Spleen (tissue), 11 donors: ENCODE data around the gene SRPX. TPM values are rescaled to one million over a fixed set of nuclear protein-coding genes. Genes with fewer than 3 reads are reported as not detected.
A peak's percentile ranks its signal among the peaks of the same experiment; 100 is the strongest.

Experiments used
- DNase-seq: peaks from one replicate; pipeline ENCODE4 v3.0.0-alpha.2; 2020
- H3K27ac ChIP-seq, 8 donors: fragments of 200-600 bp; sonication (generic) in 7 of 8; 1 replicate in 4 of 8; 2 replicates in 4 of 8; pipeline versions ENCODE4 v1.5.0 to v1.8.0; 2016 to 2021; ENCODE audit warnings: inconsistent platforms in 4 of 8, mild to moderate bottlenecking in 4 of 8, moderate library complexity in 1 of 8
- H3K27me3 ChIP-seq, 7 donors: fragments of 200-600 bp; sonication (generic) in 6 of 7; replicated peaks in 1 of 7; 1 replicate in 4 of 7; 2 replicates in 3 of 7; pipeline versions ENCODE4 v1.5.0 to v1.8.0; 2016 to 2021; ENCODE audit warnings: inconsistent platforms in 3 of 7, mild to moderate bottlenecking in 1 of 7
- H3K36me3 ChIP-seq, 6 donors: fragments of 200-600 bp; sonication (generic) in 5 of 6; 1 replicate in 4 of 6; 2 replicates in 2 of 6; pipeline versions ENCODE4 v1.5.0 to v1.8.0; 2016 to 2021; ENCODE audit warnings: inconsistent platforms in 2 of 6
- H3K4me1 ChIP-seq, 6 donors: fragments of 200-600 bp; sonication (generic) in 5 of 6; 1 replicate in 3 of 6; 2 replicates in 3 of 6; pipeline versions ENCODE4 v1.5.0 to v1.8.0; 2016 to 2021; ENCODE audit warnings: inconsistent platforms in 3 of 6
- H3K4me3 ChIP-seq, 8 donors: fragments of 200-600 bp; sonication (generic) in 7 of 8; 1 replicate in 4 of 8; 2 replicates in 4 of 8; pipeline versions ENCODE4 v1.5.0 to v1.8.0; 2016 to 2021; ENCODE audit warnings: inconsistent platforms in 4 of 8, mild to moderate bottlenecking in 4 of 8, moderate library complexity in 2 of 8
- H3K9me3 ChIP-seq, 8 donors: fragments of 200-600 bp; sonication (generic) in 7 of 8; 1 replicate in 4 of 8; 2 replicates in 4 of 8; pipeline versions ENCODE4 v1.5.0 to v1.8.0; 2016 to 2021; ENCODE audit warnings: inconsistent platforms in 4 of 8
- POLR2A ChIP-seq, 3 donors: fragments of 450-650 bp; IDR thresholded peaks; one replicate each; pipeline ENCODE4 v1.5.1; 2017; ENCODE audit warnings: antibody characterized with exemption in 3 of 3, mild to moderate bottlenecking in 1 of 3
- POLR2AphosphoS5 ChIP-seq, 3 donors: sonication (generic); formaldehyde crosslinking; IDR thresholded peaks; one replicate each; pipeline ENCODE4 v1.5.1; 2017; ENCODE audit warnings: antibody characterized with exemption in 3 of 3
- WGBS, 5 donors: extraction: QIAGEN DNeasy Blood & Tissue Kit in 3 of 5; methylation state at CpG; one replicate each; pipeline versions ENCODE4 v1.1.5 to v1.1.7; 2013 to 2018; 5-methylcytosine and 5-hydroxymethylcytosine counted together
- intact Hi-C: fragments of 100-400 bp; cut with DNase I; formaldehyde crosslinking; loops from one replicate; pipeline ENCODE4 v1.15.0; 2023; ENCODE audit warnings: low total_unique reads
- polyA plus RNA-seq, 3 donors: library from polyadenylated mRNA; stranded (reverse); fragments of 200-250 nt; gene quantifications; one replicate each; pipeline ENCODE4 v1.2.1, GENCODE V29; 2013
- total RNA-seq, 7 donors: library from RNA; depleted of rRNA in 3 of 7; stranded (reverse); fragments of >200 nt in 3 of 7; fragmentation: NEBNext Ultra II Directional in 4 of 7; extraction: Animal tissue kit (Norgen Biotek cat#: 25700) in 4 of 7; gene quantifications; one replicate each; pipeline versions ENCODE4 v1.1.0 to v1.2.1, GENCODE V29; 2016 to 2021
- TF ChIP-seq, protein P1 (sequence below), 11 experiments: fragments of 200-600 bp in 7 of 11; fragments of 450-650 bp in 4 of 11; sonication (generic) in 4 of 11; IDR thresholded peaks in 8 of 11; conservative IDR thresholded peaks in 3 of 11; 1 replicate in 7 of 11; 2 replicates in 4 of 11; pipeline versions ENCODE4 v1.4.0 to v1.8.0; 2016 to 2021; ENCODE audit warnings: antibody characterized with exemption in 11 of 11, inconsistent platforms in 4 of 11, mild to moderate bottlenecking in 1 of 11
- donor health status: healthy with polysubstance abuse.
- donor health status: DM: no; HTN: no; CAD: no; lungs with moderate emphysema.
- donor health status: DM: no; HTN: no; CAD: no.
- donor health status: Bipolar disorder and iron deficiency.
- donor health status: healthy.
- donor health status: DM: no; HTN: no; CAD: no.
- donor health status: DM: yes; HTN: yes; CAD: no.

SRPX gene
- total and polyA plus RNA-seq, 10 donors, result 0.50 to 10.3 (median 1.9) TPM

- WGBS, 5 donors, result 34 to 68% (median 54%) methylated on average over 4 of the region's 4 CpGs
- no peak for DNase-seq
- intact Hi-C loops, result no loop called here
- no peak overlapping the region for H3K27ac ChIP-seq
- no peak for TF ChIP-seq POLR2AphosphoS5 (IDR thresholded peaks at IDR 0.05)
- TF ChIP-seq POLR2A (IDR thresholded peaks at IDR 0.05), result no peak
- TF ChIP-seq, protein P1, sequence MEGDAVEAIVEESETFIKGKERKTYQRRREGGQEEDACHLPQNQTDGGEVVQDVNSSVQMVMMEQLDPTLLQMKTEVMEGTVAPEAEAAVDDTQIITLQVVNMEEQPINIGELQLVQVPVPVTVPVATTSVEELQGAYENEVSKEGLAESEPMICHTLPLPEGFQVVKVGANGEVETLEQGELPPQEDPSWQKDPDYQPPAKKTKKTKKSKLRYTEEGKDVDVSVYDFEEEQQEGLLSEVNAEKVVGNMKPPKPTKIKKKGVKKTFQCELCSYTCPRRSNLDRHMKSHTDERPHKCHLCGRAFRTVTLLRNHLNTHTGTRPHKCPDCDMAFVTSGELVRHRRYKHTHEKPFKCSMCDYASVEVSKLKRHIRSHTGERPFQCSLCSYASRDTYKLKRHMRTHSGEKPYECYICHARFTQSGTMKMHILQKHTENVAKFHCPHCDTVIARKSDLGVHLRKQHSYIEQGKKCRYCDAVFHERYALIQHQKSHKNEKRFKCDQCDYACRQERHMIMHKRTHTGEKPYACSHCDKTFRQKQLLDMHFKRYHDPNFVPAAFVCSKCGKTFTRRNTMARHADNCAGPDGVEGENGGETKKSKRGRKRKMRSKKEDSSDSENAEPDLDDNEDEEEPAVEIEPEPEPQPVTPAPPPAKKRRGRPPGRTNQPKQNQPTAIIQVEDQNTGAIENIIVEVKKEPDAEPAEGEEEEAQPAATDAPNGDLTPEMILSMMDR (IDR thresholded peaks at IDR 0.05 in 8 of 11, conservative IDR thresholded peaks at IDR 0.05 in 3 of 11), result no peak
- H3K4me3 ChIP-seq, result no peak overlapping the region
- H3K36me3 ChIP-seq, result no peaks in the 10 kb centered on the region
- H3K4me1 ChIP-seq, result no peaks in the 10 kb centered on the region
- H3K27me3 ChIP-seq, result peaks cover 0 to 4% (median 0%) of the 10 kb centered on the region in 7 donors
- no peaks in the 10 kb centered on the region for H3K9me3 ChIP-seq
These were observed 39.6 kb upstream of the SRPX start for GRCh38 chrX:38260231-38260630.

DNA sequence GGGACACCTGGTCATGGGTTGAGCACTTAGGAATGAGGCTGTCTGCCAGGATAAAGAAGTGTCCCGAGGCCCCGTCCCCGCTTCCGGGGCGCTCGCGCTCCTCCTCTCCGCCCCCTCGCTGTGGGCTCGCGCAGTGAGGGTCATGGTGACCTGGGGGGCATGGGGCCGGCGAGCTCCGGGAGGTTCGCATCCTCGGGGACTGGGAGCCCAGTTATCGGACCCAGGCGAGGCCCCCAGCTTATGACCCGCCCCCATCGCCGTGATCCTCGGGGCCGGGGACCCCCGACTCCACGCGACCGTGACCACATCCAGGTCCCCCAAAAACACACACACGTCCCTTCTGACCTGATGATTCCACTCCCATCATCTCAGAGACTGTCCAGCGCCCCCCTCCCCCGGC is 35.3 kb upstream of the SRPX start:
- no peaks in the 10 kb centered on the region for H3K27me3 ChIP-seq
- no peaks in the 10 kb centered on the region for H3K36me3 ChIP-seq
- no peak overlapping the region for H3K4me3 ChIP-seq
- 86 to 99% (median 94%) methylated on average over 17 to 30 of the region's 30 CpGs for WGBS, 5 donors
- DNase-seq, result peak; percentile 69
- TF ChIP-seq POLR2A (IDR thresholded peaks at IDR 0.05) (no peak), POLR2AphosphoS5 (IDR thresholded peaks at IDR 0.05) (no peak)
- TF ChIP-seq, protein P1 (IDR thresholded peaks at IDR 0.05 in 8 of 11, conservative IDR thresholded peaks at IDR 0.05 in 3 of 11), result no peak
- H3K9me3 ChIP-seq, result no peaks in the 10 kb centered on the region
- intact Hi-C loops, result no loop called here
- H3K27ac ChIP-seq, result no peak overlapping the region
- no peaks in the 10 kb centered on the region for H3K4me1 ChIP-seq

- Histone ChIP-seq H3K27ac (no peak overlapping the region), H3K36me3 (no peaks in the 10 kb centered on the region), H3K4me3 (no peak overlapping the region), H3K4me1 (no peaks in the 10 kb centered on the region), H3K9me3 (no peaks in the 10 kb centered on the region), H3K27me3 (no peaks in the 10 kb centered on the region)
- intact Hi-C loops, result no loop called here
- TF ChIP-seq POLR2A (IDR thresholded peaks at IDR 0.05) (no peak), POLR2AphosphoS5 (IDR thresholded peaks at IDR 0.05) (no peak)
- TF ChIP-seq, protein P1 (IDR thresholded peaks at IDR 0.05 in 8 of 11, conservative IDR thresholded peaks at IDR 0.05 in 3 of 11), result no peak
- DNase-seq, result no peak
- WGBS, 5 donors, result 36 to 76% (median 71%) methylated on average over 2 of the region's 2 CpGs
These were observed 29.3 kb upstream of the SRPX start for GRCh38 chrX:38249965-38250364.

- intact Hi-C loops, result no loop called here
These were observed 26.4 kb upstream of the SRPX start for GRCh38 chrX:38247051-38247450.

More at GRCh38 chrX:38247051-38247450, 26.4 kb upstream of the SRPX start:
- WGBS, 5 donors, result 78 to 95% (median 83%) methylated on average over 2 of the region's 2 CpGs
- Histone ChIP-seq H3K27me3 (no peaks in the 10 kb centered on the region), H3K4me1 (no peaks in the 10 kb centered on the region), H3K36me3 (no peaks in the 10 kb centered on the region), H3K27ac (no peak overlapping the region), H3K9me3 (no peaks in the 10 kb centered on the region), H3K4me3 (no peak overlapping the region)
- TF ChIP-seq, protein P1 (IDR thresholded peaks at IDR 0.05 in 8 of 11, conservative IDR thresholded peaks at IDR 0.05 in 3 of 11), result no peak
- TF ChIP-seq POLR2A (IDR thresholded peaks at IDR 0.05) (no peak), POLR2AphosphoS5 (IDR thresholded peaks at IDR 0.05) (no peak)
- no peak for DNase-seq
